ENCODE results near the gene MED13. TPM values are rescaled to one million over a fixed set of nuclear protein-coding genes. Genes with fewer than 3 reads are reported as not detected.

MED13 gene
- total RNA-seq (2014; rRNA removed; shearing (Covaris generic)) (25.2 and 51.6 TPM in 2 replicates), polyA plus RNA-seq (2016; fragmentation: Nextera tagmentation; extraction: Ambion mirVana) (4.3 and 4.6 TPM in 2 replicates)

- peak within 1 kb of the TSS; percentile 93 for H3K4me2 ChIP-seq (ENCODE audit: unreplicated experiment)
- H3K9me2 ChIP-seq (ENCODE audit: insufficient read depth): no peaks in the 10 kb centered on the region
- peak within 1 kb of the TSS; percentile 96 for H3K27ac ChIP-seq
- H3K79me2 ChIP-seq (ENCODE audit: insufficient read depth): peaks cover 50% of the 10 kb centered on the region
- H4K20me1 ChIP-seq (ENCODE audit: insufficient read depth): peaks cover 26% of the 10 kb centered on the region; the same call in 1 of the 2 replicates
- H2AFZ ChIP-seq: peak within 1 kb of the TSS; percentile 90
- WGBS, 2 experiments (ENCODE audit: low coverage in 1 of 2, low lambda C conversion rate in 2 of 2, missing lambda C conversion rate in 2 of 2): 1% methylated on average over 36 to 79 of the region's 79 CpGs
- no peaks in the 10 kb centered on the region for H3K27me3 ChIP-seq (replicated peaks; ENCODE audit: insufficient read depth)
- peaks cover 10% of the 10 kb centered on the region; the same call in 1 of the 2 replicates for H3F3A ChIP-seq (ENCODE audit: insufficient read depth)
- H3K4me1 ChIP-seq (ENCODE audit: insufficient read depth): peaks cover 24% of the 10 kb centered on the region
- TF ChIP-seq EZH2 (IDR thresholded peaks at IDR 0.05; ENCODE audit: insufficient read depth, poor library complexity, severe bottlenecking): no peak
- no peak for TF ChIP-seq EZH2phosphoT487 (IDR thresholded peaks at IDR 0.05; ENCODE audit: insufficient read depth, low read depth)
- peak; percentile 78 for DNase-seq
- in situ Hi-C loops (cut with MboI): loop anchor here (10.0 kb wide), 1 partner anchor 60 kb away; no protein-coding TSS in a partner anchor
- H3K36me3 ChIP-seq (ENCODE audit: low read depth): 0 out of 2 replicates have a peak, but pooled peaks cover 5% of the 10 kb centered on the region
- H3K9ac ChIP-seq: peak within 1 kb of the TSS; percentile 99
- no peaks in the 10 kb centered on the region for H3K9me3 ChIP-seq (ENCODE audit: low read depth)
- H3K4me3 ChIP-seq: peak within 1 kb of the TSS; percentile 97
Observed at GRCh38 chr17:62064791-62065563, at the start of gene MED13. TSS of gene MED13 (minus strand) at chr17:62065278. CDS start at chr17:62065205, 73 bp downstream.

- WGBS, 2 experiments (ENCODE audit: low coverage in 1 of 2, low lambda C conversion rate in 2 of 2, missing lambda C conversion rate in 2 of 2): 30 to 39% methylated on average over 2 of the region's 2 CpGs
- no peaks in the 10 kb centered on the region for H4K20me1 ChIP-seq (ENCODE audit: insufficient read depth)
- no peaks in the 10 kb centered on the region for H3K4me1 ChIP-seq (ENCODE audit: insufficient read depth)
- in situ Hi-C loops (cut with MboI): loop anchor here (25.0 kb wide), 1 partner anchor 475 kb away; no protein-coding TSS in a partner anchor
- no peak overlapping the region for H3K4me2 ChIP-seq (ENCODE audit: unreplicated experiment)
- no peaks in the 10 kb centered on the region for H3K9me3 ChIP-seq (ENCODE audit: low read depth)
- H2AFZ ChIP-seq: no peak overlapping the region
- H3K27ac ChIP-seq: no peak overlapping the region
- no peak overlapping the region for H3K9ac ChIP-seq
- no peaks in the 10 kb centered on the region for H3F3A ChIP-seq (ENCODE audit: insufficient read depth)
- no peak for TF ChIP-seq EZH2 (IDR thresholded peaks at IDR 0.05; ENCODE audit: insufficient read depth, poor library complexity, severe bottlenecking)
- no peak for TF ChIP-seq EZH2phosphoT487 (IDR thresholded peaks at IDR 0.05; ENCODE audit: insufficient read depth, low read depth)
- H3K9me2 ChIP-seq (ENCODE audit: insufficient read depth): no peaks in the 10 kb centered on the region
- no peak overlapping the region for H3K4me3 ChIP-seq
- no peak for DNase-seq
- H3K36me3 ChIP-seq (ENCODE audit: low read depth): no peaks in the 10 kb centered on the region
- H3K27me3 ChIP-seq (replicated peaks; ENCODE audit: insufficient read depth): peaks cover 6% of the 10 kb centered on the region; the same call in 1 of the 2 replicates
- no peaks in the 10 kb centered on the region for H3K79me2 ChIP-seq (ENCODE audit: insufficient read depth)
Observed at GRCh38 chr17:62112229-62112628, 47.2 kb upstream of the MED13 start.

GRCh38 chr17:62111562-62112171 lies 46.6 kb upstream of the MED13 start:
- Histone ChIP-seq H4K20me1 (ENCODE audit: insufficient read depth) (no peaks in the 10 kb centered on the region), H2AFZ (no peak overlapping the region), H3K9me3 (ENCODE audit: low read depth) (no peaks in the 10 kb centered on the region), H3K27ac (no peak overlapping the region), H3K9me2 (ENCODE audit: insufficient read depth) (no peaks in the 10 kb centered on the region), H3K36me3 (ENCODE audit: low read depth) (no peaks in the 10 kb centered on the region), H3K4me3 (no peak overlapping the region), H3K4me2 (ENCODE audit: unreplicated experiment) (no peak overlapping the region), H3K79me2 (ENCODE audit: insufficient read depth) (no peaks in the 10 kb centered on the region), H3F3A (ENCODE audit: insufficient read depth) (no peaks in the 10 kb centered on the region), H3K9ac (no peak overlapping the region), H3K4me1 (ENCODE audit: insufficient read depth) (no peaks in the 10 kb centered on the region), H3K27me3 (replicated peaks; ENCODE audit: insufficient read depth) (peaks cover 6% of the 10 kb centered on the region; the same call in 1 of the 2 replicates)
- TF ChIP-seq EZH2phosphoT487 (IDR thresholded peaks at IDR 0.05; ENCODE audit: insufficient read depth, low read depth): no peak
- TF ChIP-seq EZH2 (IDR thresholded peaks at IDR 0.05; ENCODE audit: insufficient read depth, poor library complexity, severe bottlenecking): no peak
- peak; percentile 9 for DNase-seq
- 19 to 21% methylated on average over 7 of the region's 7 CpGs for WGBS, 2 experiments (ENCODE audit: low coverage in 1 of 2, low lambda C conversion rate in 2 of 2, missing lambda C conversion rate in 2 of 2)
- in situ Hi-C loops (cut with MboI): loop anchor here (25.0 kb wide), 1 partner anchor 474 kb away; no protein-coding TSS in a partner anchor

- Histone ChIP-seq H3K27me3 (replicated peaks; ENCODE audit: insufficient read depth) (peaks cover 6% of the 10 kb centered on the region; the same call in 1 of the 2 replicates), H2AFZ (no peak overlapping the region), H3K9me3 (ENCODE audit: low read depth) (no peaks in the 10 kb centered on the region), H3K4me1 (ENCODE audit: insufficient read depth) (no peaks in the 10 kb centered on the region), H3K27ac (no peak overlapping the region), H3K36me3 (ENCODE audit: low read depth) (no peaks in the 10 kb centered on the region), H3K9ac (no peak overlapping the region), H3K79me2 (ENCODE audit: insufficient read depth) (no peaks in the 10 kb centered on the region), H4K20me1 (ENCODE audit: insufficient read depth) (no peaks in the 10 kb centered on the region), H3K4me3 (no peak overlapping the region), H3K4me2 (ENCODE audit: unreplicated experiment) (no peak overlapping the region), H3F3A (ENCODE audit: insufficient read depth) (no peaks in the 10 kb centered on the region), H3K9me2 (ENCODE audit: insufficient read depth) (no peaks in the 10 kb centered on the region)
- peak; percentile 60 for DNase-seq
- in situ Hi-C loops (cut with MboI): loop anchor here (25.0 kb wide), 1 partner anchor 474 kb away; no protein-coding TSS in a partner anchor
- no peak for TF ChIP-seq EZH2phosphoT487 (IDR thresholded peaks at IDR 0.05; ENCODE audit: insufficient read depth, low read depth)
- no peak for TF ChIP-seq EZH2 (IDR thresholded peaks at IDR 0.05; ENCODE audit: insufficient read depth, poor library complexity, severe bottlenecking)
- WGBS, 2 experiments (ENCODE audit: low coverage in 1 of 2, low lambda C conversion rate in 2 of 2, missing lambda C conversion rate in 2 of 2): 45 to 48% methylated on average over 3 of the region's 3 CpGs
Observed at GRCh38 chr17:62110923-62111484, 45.9 kb upstream of the MED13 start.
